NB4 (cell line): ENCODE results near the gene LRRC1.
A peak's percentile ranks its signal among the peaks of the same experiment; 100 is the strongest.

Experiments used
- DNase-seq: peaks from one replicate; pipeline ENCODE4 v3.0.0; 2010; ENCODE audit warnings: low read depth
- H3K4me3 ChIP-seq: one replicate; pipeline ENCODE4 v1.5.1; 2011; ENCODE audit warnings: mild to moderate bottlenecking, low read depth, low read length, moderate library complexity
- MYC ChIP-seq: IDR thresholded peaks from 2 replicates; pipeline ENCODE4 v1.6.1; 2011; ENCODE audit warnings: low read depth, low read length
- POLR2A ChIP-seq: IDR thresholded peaks from 2 replicates; pipeline ENCODE4 v1.6.1; 2011; ENCODE audit warnings: mild to moderate bottlenecking; ENCODE audit not compliant: insufficient read length; ENCODE audit errors: extremely low read depth
- TF ChIP-seq, protein P1 (sequence below): IDR thresholded peaks from one replicate; pipeline ENCODE4 v1.5.1; 2012; ENCODE audit warnings: low read depth, low read length
- TF ChIP-seq, protein P2 (sequence below): IDR thresholded peaks from 2 replicates; pipeline ENCODE4 v1.6.1; 2011; ENCODE audit warnings: low read depth, low read length

Gene LRRC1

DNA sequence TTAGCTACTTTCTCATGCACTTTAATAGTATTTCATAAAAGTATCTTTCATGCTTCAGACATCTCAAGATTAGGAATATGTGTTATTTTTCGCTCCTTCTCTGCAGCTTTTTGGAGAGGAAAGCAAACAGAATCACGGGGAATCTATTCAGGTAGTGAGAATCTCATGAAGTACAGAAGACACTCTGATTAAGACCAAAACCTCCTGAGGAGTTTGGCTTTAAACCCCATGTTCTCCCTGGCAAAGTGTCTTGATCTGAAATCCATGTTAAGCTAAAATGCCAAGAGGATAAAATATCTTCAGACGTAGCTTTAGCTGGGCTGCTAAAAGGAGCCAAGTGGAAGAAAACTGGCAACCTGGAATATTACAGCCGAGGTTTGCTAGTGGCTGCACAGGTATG is 149.3 kb downstream of the LRRC1 start:
- TF ChIP-seq, protein P1, sequence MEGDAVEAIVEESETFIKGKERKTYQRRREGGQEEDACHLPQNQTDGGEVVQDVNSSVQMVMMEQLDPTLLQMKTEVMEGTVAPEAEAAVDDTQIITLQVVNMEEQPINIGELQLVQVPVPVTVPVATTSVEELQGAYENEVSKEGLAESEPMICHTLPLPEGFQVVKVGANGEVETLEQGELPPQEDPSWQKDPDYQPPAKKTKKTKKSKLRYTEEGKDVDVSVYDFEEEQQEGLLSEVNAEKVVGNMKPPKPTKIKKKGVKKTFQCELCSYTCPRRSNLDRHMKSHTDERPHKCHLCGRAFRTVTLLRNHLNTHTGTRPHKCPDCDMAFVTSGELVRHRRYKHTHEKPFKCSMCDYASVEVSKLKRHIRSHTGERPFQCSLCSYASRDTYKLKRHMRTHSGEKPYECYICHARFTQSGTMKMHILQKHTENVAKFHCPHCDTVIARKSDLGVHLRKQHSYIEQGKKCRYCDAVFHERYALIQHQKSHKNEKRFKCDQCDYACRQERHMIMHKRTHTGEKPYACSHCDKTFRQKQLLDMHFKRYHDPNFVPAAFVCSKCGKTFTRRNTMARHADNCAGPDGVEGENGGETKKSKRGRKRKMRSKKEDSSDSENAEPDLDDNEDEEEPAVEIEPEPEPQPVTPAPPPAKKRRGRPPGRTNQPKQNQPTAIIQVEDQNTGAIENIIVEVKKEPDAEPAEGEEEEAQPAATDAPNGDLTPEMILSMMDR: no peak
- no peak for DNase-seq
- H3K4me3 ChIP-seq: no peak overlapping the region

GRCh38 chr6:53944543-53944942 is 149.7 kb downstream of the LRRC1 start:
- H3K4me3 ChIP-seq: no peak overlapping the region
- no peak for DNase-seq
- TF ChIP-seq, protein P1: no peak
- TF ChIP-seq, protein P2, sequence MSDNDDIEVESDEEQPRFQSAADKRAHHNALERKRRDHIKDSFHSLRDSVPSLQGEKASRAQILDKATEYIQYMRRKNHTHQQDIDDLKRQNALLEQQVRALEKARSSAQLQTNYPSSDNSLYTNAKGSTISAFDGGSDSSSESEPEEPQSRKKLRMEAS: no peak
- no peak for TF ChIP-seq POLR2A
- TF ChIP-seq MYC: no peak

DNA sequence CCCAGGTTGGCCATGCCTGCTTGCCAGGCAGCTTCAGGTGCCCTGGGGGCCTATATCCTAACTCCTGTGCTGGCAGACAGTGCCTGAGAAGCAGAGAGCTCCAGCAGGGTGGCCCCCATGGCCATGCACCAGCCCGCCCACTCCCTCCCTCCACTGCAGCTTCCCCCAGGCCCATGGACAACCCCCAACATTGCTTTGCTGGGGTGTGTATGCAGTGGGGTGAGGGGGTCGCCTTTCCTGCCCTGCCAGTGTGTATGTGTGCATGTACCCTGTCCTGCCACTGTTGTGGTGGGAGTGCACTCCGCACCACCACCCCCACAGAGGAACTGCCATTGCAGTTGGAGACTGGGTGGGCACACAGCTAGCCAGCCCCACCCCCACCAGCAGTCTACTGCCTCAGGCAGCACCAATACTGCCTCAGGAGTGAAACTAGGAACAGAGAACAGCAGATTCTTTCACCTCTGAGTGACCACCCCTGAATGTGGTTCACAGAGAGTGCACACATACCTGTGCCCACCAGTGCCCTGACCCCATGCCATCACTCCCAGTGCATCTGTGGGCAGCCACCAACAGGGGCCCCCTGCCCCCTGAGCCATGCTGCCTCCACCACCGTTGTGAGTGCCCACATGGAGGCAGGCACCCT is 151.1 kb downstream of the LRRC1 start:
- no peak for DNase-seq
- H3K4me3 ChIP-seq: no peak overlapping the region
- no peak for TF ChIP-seq POLR2A
- TF ChIP-seq MYC: no peak
- TF ChIP-seq, protein P2: no peak
- TF ChIP-seq, protein P1: no peak

DNA sequence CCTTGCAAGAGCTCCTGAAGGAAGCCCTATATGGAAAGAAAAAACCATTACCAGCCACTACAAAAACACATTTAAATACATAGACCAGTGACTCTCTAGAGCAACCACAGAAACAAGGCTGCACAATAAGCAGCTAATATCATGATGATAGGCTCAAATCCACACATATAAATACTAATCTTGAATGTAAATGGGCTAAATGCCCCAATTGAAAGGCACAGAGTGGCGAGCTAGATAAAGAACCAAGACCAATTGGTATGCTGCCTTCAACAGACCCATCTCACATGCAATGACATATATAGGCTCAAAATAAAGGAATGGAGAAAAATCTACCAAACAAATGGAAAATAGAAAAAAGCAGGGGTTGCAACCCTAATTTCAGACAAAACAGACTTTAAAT is 153.0 kb downstream of the LRRC1 start:
- TF ChIP-seq POLR2A (no peak), MYC (no peak)
- TF ChIP-seq, protein P1: no peak
- TF ChIP-seq, protein P2: no peak
- H3K4me3 ChIP-seq: no peak overlapping the region
- no peak for DNase-seq

DNA sequence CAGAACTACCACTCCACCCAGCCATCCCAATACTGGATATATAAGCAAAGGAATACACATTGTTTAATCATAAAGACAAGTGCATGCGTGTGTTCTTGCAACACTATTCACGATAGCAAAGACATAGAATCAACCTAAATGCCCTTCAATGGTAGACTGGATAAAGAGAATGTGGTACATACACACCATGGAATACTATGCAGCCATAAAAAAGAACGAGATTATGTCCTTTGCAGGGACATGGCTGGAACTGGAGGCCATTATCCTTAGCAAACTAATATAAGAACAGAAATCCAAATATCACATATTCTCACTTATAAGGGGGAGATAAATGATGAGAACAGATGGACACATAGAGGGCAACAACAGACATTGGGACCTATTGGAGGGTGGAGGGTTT is 156.6 kb downstream of the LRRC1 start:
- TF ChIP-seq, protein P2: no peak
- TF ChIP-seq, protein P1: no peak
- TF ChIP-seq POLR2A: no peak
- TF ChIP-seq MYC: no peak
- H3K4me3 ChIP-seq: no peak overlapping the region
- no peak for DNase-seq

GRCh38 chr6:53956068-53956711 is 161.4 kb downstream of the LRRC1 start:
- DNase-seq: peak; percentile 42
- no peak overlapping the region for H3K4me3 ChIP-seq

More at GRCh38 chr6:53956068-53956711, 161.4 kb downstream of the LRRC1 start:
- TF ChIP-seq MYC: no peak
- TF ChIP-seq POLR2A: no peak
- TF ChIP-seq, protein P1: peak; percentile 68
- TF ChIP-seq, protein P2: no peak
